ENCODE measurements around the gene SLC7A11.

Gene SLC7A11

DNA sequence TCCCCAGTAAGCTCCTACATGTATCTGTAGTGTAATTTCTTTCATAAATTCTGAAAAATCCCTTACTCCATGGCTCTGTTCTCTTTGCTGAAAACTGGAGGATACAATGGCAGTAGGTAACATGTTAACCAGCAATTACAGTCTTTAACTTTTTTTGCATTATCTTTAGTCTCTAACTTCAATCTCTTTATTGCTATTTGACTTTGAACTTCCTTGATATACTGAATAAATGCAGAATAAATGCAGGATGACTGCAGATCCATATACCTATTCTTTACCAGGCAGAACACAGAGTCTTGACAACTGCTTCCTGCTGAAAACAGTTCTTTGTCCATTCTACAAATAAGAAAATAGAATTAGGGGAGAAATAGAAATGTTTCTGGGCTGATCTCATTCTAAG lies 101.3 kb downstream of the SLC7A11 start:
- no peak for DNase-seq

DNA sequence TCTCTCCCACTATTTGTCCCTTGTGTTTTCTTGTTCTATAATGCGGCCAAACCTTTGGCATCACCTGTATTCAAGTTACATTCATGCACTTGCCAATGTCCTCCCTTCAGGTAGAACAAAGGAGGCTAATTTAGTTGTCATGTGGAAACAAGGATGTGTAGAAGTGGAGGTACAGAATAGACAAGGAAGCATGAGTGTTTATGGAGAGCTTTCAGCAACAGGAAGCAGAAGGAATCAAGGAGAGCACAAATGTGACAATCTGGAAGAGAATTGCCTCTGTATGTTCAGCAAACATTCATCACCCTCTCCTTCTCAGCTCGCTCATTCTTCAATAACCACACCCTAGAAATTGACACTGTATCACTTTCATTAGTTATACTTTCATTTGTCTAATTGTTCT lies 103.4 kb downstream of the SLC7A11 start:
- no peak for DNase-seq

DNA sequence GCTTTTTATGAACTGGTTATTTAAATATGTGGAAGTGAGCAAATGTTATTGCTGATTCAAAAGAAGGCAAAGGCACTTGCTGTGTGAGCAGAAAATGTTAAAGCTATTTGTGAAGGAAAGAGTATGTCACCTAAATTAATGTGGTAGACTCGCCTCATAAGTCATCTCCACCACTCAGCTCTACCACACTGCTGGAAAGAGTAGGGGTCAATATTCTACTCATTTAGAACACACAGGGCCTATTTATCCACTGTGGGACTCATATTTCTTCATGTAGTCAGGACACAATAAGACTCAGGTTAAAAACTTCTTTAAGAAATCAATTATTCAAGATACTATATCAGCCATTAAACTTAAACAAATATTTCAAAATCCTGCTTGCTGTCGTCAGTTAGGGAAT lies 106.5 kb downstream of the SLC7A11 start:
- DNase-seq = no peak

DNA sequence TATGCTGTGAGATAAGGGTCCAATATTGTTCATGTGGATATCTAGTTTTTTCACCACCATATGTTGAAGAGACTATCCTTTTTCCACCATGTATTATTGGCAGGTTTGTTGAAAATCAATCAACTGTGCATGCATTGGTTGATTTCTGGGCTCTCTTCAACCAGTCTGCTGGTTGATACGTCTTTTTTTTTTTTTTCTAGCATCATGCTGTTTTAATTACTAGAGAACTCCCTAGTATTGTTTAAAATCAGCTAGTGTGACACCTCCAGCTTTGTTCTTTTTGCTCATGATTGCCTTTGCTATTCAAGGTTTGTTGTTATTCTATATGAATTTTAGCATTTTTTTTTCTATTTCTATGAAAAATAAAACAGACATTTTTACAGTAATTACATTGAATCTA lies 123.9 kb downstream of the SLC7A11 start:
- DNase-seq = no peak

DNA sequence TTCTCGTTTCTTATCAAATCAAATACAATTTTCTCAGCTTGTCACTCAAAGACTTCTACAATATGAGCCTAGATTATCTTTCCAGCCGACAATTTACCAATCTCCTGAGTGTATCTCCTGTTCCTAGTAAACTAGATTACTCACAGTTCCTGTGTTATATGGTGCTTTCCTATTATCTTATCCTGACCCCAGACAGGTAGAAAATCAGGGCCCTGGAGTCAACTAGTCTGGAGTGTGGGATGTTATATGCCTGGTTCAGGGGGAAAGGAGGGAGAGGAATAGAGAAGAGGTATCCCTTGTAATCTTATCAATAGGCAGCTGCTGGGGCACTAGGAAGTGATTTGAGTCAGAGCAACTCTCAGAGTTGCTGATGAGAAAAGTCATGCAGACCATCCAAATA lies 127.1 kb downstream of the SLC7A11 start:
- DNase-seq = no peak

DNA sequence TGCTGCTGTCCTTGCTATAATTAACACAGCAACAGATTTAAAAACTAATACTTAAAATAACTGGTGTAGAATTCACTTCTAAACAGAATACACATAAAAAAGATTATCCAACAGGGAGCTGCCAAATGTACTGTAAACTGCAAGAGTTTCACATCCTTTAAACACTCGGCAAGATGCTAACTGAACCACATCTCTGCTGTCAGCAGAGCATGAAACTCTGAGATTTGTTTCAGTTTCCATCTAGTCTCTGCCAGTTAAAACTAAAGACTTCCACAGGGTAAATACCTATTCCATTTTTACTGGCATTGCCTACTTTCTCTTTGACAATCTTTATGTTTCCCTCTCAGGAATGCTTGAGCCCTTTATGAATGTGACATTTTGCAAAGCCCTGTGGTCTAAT lies 127.7 kb downstream of the SLC7A11 start:
- DNase-seq = no peak
